ENCODE measurements around the gene IQCE.

- TF ChIP-seq CTCF (IDR thresholded peaks at IDR 0.05) (no peak), EZH2 (IDR thresholded peaks at IDR 0.05; ENCODE audit: borderline replicate concordance, insufficient read depth, low read depth, low read length, poor library complexity, severe bottlenecking) (no peak)
Observed at GRCh38 chr7:2529161-2530070, 29.4 kb upstream of the IQCE start.
